ENCODE data around the gene RP2.

RP2 gene

DNA sequence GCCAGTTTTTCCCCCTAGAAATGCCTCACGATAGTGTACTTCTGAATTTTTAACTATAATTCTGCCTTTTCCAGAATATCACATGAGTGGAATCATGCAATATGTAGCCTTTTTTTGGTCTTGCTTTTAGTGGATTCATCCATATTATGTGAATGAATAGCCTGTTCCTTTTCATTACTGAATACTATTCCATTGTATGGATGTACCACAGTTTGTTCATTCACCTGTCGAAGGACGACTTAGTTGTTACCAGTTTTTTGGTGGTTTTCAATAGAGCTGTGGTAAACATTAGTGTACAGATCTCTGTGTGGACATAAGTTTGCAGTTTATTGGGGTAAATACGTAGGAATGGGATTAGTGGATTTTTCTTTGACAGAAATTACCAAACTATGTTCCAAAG is 83.4 kb downstream of the RP2 start:
- no peak for DNase-seq (ENCODE audit: low spot score)

DNA sequence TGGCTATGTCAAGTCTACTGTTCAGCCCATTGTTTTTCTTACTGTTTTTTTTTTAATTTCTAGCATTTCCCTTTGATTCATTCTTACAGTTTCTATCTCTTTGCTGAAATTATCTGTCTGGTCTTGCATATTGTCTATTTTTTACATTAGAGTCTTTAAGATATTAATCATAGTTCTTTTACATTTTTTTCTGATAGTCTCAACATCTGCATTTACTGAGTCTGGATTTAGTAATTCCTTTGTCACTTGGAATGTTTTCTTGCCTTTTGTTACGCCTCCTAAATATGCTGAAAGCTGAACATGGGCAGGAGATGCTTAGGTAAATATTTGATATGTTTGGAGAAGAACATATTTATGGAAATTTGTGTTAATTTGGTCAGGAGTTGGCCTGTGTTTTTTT is 85.8 kb downstream of the RP2 start:
- no peak for DNase-seq (ENCODE audit: low spot score)

- no peak for DNase-seq (ENCODE audit: low spot score)
These were observed 90.9 kb downstream of the RP2 start for GRCh38 chrX:46927718-46928117.

DNA sequence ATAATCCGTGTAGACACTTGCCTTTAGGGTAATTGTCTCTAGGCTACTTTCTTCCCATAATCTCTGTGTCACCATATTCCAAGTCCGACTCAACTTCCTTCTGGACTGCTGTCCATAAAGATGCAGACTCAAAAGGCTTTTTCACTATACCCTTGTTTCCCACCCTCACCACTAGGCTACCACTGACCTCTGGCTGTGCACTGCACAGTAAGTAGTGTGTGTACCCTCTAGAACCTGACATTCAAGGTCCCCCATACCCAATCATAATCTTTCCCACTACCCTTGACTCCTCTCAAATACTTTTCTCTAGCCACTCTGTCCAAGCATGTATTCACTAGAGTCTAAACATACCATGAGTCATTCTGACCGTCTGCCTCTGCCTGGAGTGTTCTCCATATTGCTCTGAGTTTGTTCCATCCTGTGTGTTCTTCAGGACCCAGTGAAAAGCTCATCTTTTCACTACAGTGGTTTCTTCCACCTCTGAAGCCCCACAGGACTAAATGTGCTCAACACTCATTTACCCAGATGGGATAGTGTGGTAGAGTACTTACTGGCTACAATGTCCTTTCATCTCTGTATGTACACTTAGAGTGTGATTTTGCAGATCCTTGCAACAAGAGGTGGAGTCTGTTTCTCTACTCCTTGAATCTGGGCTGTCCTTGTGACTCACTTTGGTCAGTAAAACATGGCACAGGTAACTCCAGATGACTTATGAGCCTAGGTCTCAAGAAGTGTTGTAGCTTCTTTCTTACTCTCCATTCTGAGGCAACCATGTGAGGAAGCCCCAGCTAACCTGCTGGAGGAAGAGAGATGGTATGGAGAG is 92.8 kb downstream of the RP2 start:
- peak; percentile 44 for DNase-seq (ENCODE audit: low spot score)

All from kidney capillary endothelial cell (primary cell).